Activated naive CD4-positive, alpha-beta T cell treated with anti-CD3 and anti-CD28 coated beads, Interleukin-2, amount 50 U/mL, for 72 hours (primary cell): ENCODE measurements around the gene XRN2. TPM values are rescaled to one million over a fixed set of nuclear protein-coding genes. Genes with fewer than 3 reads are reported as not detected.

Source experiments
- ATAC-seq, 2 donors: fragments of 150-1000 bp; cut with Tn5 transposase; 2 replicates each; pipeline ENCODE4 v1.10.0; 2021; ENCODE audit warnings: mild to moderate bottlenecking in 2 of 2, moderate library complexity in 2 of 2
- DNase-seq, 2 donors: peaks; one replicate each; pipeline ENCODE4 v3.0.0; 2021 to 2022; ENCODE audit warnings: low spot score in 2 of 2
- H3K27ac Mint-ChIP-seq, 2 donors: one replicate each; pipeline ENCODE4 v1.8.0; 2022; ENCODE audit warnings: mild to moderate bottlenecking in 2 of 2, mixed read lengths in 2 of 2
- H3K36me3 Mint-ChIP-seq, 2 donors: one replicate each; pipeline ENCODE4 v1.8.0; 2022; ENCODE audit warnings: mixed read lengths in 2 of 2
- H3K9me3 Mint-ChIP-seq, 2 donors: one replicate each; pipeline ENCODE4 v1.8.0; 2022; ENCODE audit warnings: mixed read lengths in 2 of 2
- total RNA-seq, 2 donors: library from RNA; stranded (reverse); gene quantifications; one replicate each; pipeline ENCODE4 v1.2.3, GENCODE V29; 2022

Gene XRN2
- total RNA-seq, 2 donors from 2014 or later, result 55.5 to 87.4 TPM

- Mint-ChIP-seq H3K36me3 (peaks cover 5 to 34% of the 10 kb centered on the region in 2 donors), H3K27ac (peak overlapping the region; percentile 66 to 79), H3K9me3 (peaks cover 5% of the 10 kb centered on the region in 2 donors)
- ATAC-seq (peak; percentile 43 to 61), DNase-seq (no peak)
These were observed 22.2 kb downstream of the XRN2 start for GRCh38 chr20:21325296-21325695.

GRCh38 chr20:21326700-21327099 lies 23.6 kb downstream of the XRN2 start:
- no peak overlapping the region for H3K27ac Mint-ChIP-seq
- H3K36me3 Mint-ChIP-seq, result peaks cover 6 to 25% of the 10 kb centered on the region in 2 donors
- DNase-seq (no peak), ATAC-seq (no peak)
- H3K9me3 Mint-ChIP-seq, result peaks cover 0 to 5% of the 10 kb centered on the region in 2 donors

- DNase-seq, result no peak
- H3K36me3 Mint-ChIP-seq, result peaks cover 36 to 43% of the 10 kb centered on the region in 2 donors
- peak overlapping the region in 1 of 2 donors; percentile 50 for H3K27ac Mint-ChIP-seq
- ATAC-seq, result no peak
- H3K9me3 Mint-ChIP-seq, result no peaks in the 10 kb centered on the region
These were observed 33.5 kb downstream of the XRN2 start for GRCh38 chr20:21336455-21337151.

GRCh38 chr20:21338291-21338690 lies 35.2 kb downstream of the XRN2 start:
- Mint-ChIP-seq H3K9me3 (no peaks in the 10 kb centered on the region), H3K27ac (no peak overlapping the region), H3K36me3 (peaks cover 30 to 37% of the 10 kb centered on the region in 2 donors)
- DNase-seq (no peak), ATAC-seq (no peak)

GRCh38 chr20:21339499-21339898 lies 36.4 kb downstream of the XRN2 start:
- Mint-ChIP-seq H3K27ac (peak overlapping the region in 1 of 2 donors; percentile 69), H3K36me3 (peaks cover 18 to 31% of the 10 kb centered on the region in 2 donors), H3K9me3 (no peaks in the 10 kb centered on the region)
- ATAC-seq, result no peak
- DNase-seq, result no peak

GRCh38 chr20:21340991-21341697 lies 38.0 kb downstream of the XRN2 start:
- Mint-ChIP-seq H3K9me3 (no peaks in the 10 kb centered on the region), H3K27ac (no peak overlapping the region), H3K36me3 (peaks cover 7 to 18% of the 10 kb centered on the region in 2 donors)
- DNase-seq, result no peak
- ATAC-seq, result no peak

GRCh38 chr20:21342656-21343345 lies 39.7 kb downstream of the XRN2 start:
- no peaks in the 10 kb centered on the region for H3K9me3 Mint-ChIP-seq
- no peak for DNase-seq
- H3K36me3 Mint-ChIP-seq, result peaks cover 0 to 6% of the 10 kb centered on the region in 2 donors
- ATAC-seq, result no peak
- H3K27ac Mint-ChIP-seq, result no peak overlapping the region

- H3K27ac Mint-ChIP-seq, result no peak overlapping the region
- H3K36me3 Mint-ChIP-seq, result peaks cover 0 to 9% of the 10 kb centered on the region in 2 donors
- DNase-seq (no peak), ATAC-seq (no peak)
- no peaks in the 10 kb centered on the region for H3K9me3 Mint-ChIP-seq
These were observed 41.2 kb downstream of the XRN2 start for GRCh38 chr20:21344206-21344900.

- H3K27ac Mint-ChIP-seq, result no peak overlapping the region
- DNase-seq (no peak), ATAC-seq (no peak)
- H3K9me3 Mint-ChIP-seq, result no peaks in the 10 kb centered on the region
- peaks cover 0 to 5% of the 10 kb centered on the region in 2 donors for H3K36me3 Mint-ChIP-seq
These were observed 41.8 kb downstream of the XRN2 start for GRCh38 chr20:21344961-21345360.

- H3K9me3 Mint-ChIP-seq, result no peaks in the 10 kb centered on the region
- ATAC-seq, result peak in 1 of 2 donors; percentile 30
- no peak overlapping the region for H3K27ac Mint-ChIP-seq
- DNase-seq, result no peak
- H3K36me3 Mint-ChIP-seq, result peaks cover 0 to 5% of the 10 kb centered on the region in 2 donors
These were observed 49.6 kb downstream of the XRN2 start for GRCh38 chr20:21352703-21353102.

- DNase-seq (no peak), ATAC-seq (no peak)
- H3K36me3 Mint-ChIP-seq, result peaks cover 0 to 5% of the 10 kb centered on the region in 2 donors
- H3K27ac Mint-ChIP-seq, result no peak overlapping the region
- H3K9me3 Mint-ChIP-seq, result no peaks in the 10 kb centered on the region
These were observed 50.1 kb downstream of the XRN2 start for GRCh38 chr20:21353236-21353635.

GRCh38 chr20:21355981-21356380 lies 52.9 kb downstream of the XRN2 start:
- no peaks in the 10 kb centered on the region for H3K9me3 Mint-ChIP-seq
- peaks cover 15 to 19% of the 10 kb centered on the region in 2 donors for H3K36me3 Mint-ChIP-seq
- DNase-seq (no peak), ATAC-seq (no peak)
- no peak overlapping the region for H3K27ac Mint-ChIP-seq

- H3K9me3 Mint-ChIP-seq, result no peaks in the 10 kb centered on the region
- no peak overlapping the region for H3K27ac Mint-ChIP-seq
- peaks cover 15 to 19% of the 10 kb centered on the region in 2 donors for H3K36me3 Mint-ChIP-seq
- ATAC-seq, result no peak
- no peak for DNase-seq
These were observed 53.3 kb downstream of the XRN2 start for GRCh38 chr20:21356386-21356785.

- no peak for ATAC-seq
- Mint-ChIP-seq H3K9me3 (no peaks in the 10 kb centered on the region), H3K36me3 (peaks cover 15 to 26% of the 10 kb centered on the region in 2 donors), H3K27ac (no peak overlapping the region)
- no peak for DNase-seq
These were observed 54.7 kb downstream of the XRN2 start for GRCh38 chr20:21357844-21358243.

GRCh38 chr20:21358737-21359136 lies 55.6 kb downstream of the XRN2 start:
- Mint-ChIP-seq H3K9me3 (no peaks in the 10 kb centered on the region), H3K27ac (peak overlapping the region in 1 of 2 donors; percentile 41), H3K36me3 (peaks cover 15 to 33% of the 10 kb centered on the region in 2 donors)
- DNase-seq (no peak), ATAC-seq (no peak)

GRCh38 chr20:21360705-21361104 lies 57.6 kb downstream of the XRN2 start:
- no peak for ATAC-seq
- Mint-ChIP-seq H3K9me3 (no peaks in the 10 kb centered on the region), H3K36me3 (peaks cover 15 to 33% of the 10 kb centered on the region in 2 donors), H3K27ac (peak overlapping the region in 1 of 2 donors; percentile 7)
- DNase-seq, result no peak
